HPDE6-E6E7 (cell line): ENCODE data around the gene HNRNPU.

Source experiments
- DNase-seq: peaks from one replicate; pipeline ENCODE4 v3.0.0; 2011; ENCODE audit warnings: missing footprints; ENCODE audit errors: extremely low spot score

Gene HNRNPU

DNA sequence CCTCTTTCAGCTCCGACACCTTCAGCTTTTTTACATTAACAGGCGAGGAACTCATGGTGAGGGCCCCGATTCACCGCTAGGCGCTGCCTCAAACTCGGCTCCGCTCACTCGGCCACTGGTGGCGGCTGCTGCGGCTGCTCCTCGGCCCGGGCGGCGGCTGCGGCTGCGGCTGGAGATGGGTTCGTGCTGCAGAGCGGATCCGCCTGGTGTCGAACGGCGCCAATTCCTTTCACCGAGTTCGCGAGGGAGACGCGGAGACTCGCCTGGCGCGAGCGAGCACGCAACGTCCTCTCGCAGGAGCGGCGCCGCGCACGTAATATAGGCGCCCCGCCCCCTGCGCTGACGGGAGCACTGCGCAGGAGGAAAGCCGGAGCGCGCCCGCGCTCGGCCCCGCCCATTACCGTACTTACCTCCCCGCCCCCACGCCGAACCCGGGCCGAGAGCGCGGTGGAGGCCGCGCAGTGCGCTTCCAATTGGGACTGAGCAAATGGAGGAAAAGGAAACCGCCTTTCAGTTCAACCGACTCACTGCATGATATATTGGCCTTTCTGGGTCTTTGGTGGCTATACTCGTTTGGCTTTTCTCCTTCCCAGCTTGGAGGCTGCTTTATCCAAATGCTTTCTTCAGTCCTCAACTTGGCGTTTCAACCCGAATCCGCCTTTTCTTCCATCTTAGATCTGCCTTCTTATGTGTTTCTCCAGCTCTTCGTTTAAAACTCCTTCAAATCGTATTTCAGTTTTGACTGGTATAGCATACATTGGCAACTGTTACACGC, at the start of gene HNRNPU:
HNRNPU (minus strand) TSS at position 291 of the 775 bp plus-strand sequence; CDS start at position 55, 236 bp downstream.
- peak; percentile 71 for DNase-seq

- no peak for DNase-seq
Observed at GRCh38 chr1:244913806-244914205, 49.5 kb upstream of the HNRNPU start.

- no peak for DNase-seq
Observed at GRCh38 chr1:244904119-244904518, 39.8 kb upstream of the HNRNPU start.

DNA sequence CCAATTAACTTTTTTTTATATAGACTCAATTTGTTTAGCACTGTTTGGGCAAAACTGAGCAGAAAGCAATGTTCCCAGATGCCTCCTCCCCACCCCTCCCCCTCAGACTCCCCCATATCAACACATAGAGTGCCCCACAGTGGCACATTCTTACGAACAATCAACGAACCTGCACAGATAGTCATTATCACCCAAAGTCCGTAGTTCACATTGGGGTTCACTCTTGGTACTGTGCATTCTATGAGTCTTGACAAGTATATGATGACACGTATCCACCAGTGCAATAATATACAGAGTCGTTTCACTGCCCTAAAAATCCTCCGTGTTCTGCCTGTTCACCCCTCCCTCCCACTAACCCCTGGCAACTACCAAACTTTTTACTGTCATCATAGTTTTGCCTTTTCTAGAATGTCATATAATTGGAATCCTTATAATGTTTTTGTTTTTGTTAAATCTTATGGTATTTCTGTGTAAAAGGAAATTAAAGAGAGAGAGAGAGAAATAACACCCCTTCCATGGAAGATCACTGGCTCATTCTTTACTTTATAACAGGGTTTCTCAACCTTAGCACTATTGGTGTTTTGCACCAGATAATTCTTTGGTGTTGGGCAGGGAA, 37.2 kb upstream of the HNRNPU start:
- no peak for DNase-seq

DNA sequence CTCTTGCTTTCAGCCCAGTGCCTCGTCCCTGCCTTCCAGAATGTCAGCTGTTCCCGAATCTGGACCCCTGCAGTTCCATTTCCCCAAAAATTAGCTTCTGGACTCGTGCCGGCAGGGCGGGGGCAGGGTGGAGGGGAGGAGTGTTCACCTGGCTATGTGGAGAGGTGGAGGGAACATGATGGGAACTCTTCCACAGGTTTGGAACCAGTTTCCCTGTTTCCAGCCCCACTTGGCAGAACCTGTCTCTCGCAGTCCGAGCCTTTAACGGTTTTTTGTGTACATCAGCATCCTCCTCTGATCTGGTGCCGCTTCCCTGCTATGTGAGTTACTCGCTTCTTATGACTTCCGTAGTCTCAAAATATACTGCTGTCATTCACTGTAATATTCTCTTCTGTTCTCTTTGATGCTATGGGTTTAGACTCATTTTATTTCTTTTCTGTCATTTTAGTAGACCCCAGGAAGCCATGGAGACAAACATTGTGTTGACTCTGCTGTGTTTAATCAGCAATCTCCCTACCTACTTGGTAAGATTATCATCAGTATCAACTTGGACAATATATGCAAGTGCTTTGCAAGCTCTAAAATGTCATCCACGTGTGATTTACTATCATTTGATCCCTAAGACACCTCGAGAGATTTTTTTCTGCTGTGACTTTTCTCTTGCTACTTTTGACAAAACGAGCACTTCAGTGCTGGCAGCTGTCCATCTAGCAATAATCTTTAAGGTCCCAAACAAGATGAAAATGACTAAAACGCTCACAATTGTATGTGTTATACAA, 33.3 kb upstream of the HNRNPU start:
- DNase-seq = no peak

- no peak for DNase-seq
Observed at GRCh38 chr1:244896550-244896949, 32.2 kb upstream of the HNRNPU start.

DNA sequence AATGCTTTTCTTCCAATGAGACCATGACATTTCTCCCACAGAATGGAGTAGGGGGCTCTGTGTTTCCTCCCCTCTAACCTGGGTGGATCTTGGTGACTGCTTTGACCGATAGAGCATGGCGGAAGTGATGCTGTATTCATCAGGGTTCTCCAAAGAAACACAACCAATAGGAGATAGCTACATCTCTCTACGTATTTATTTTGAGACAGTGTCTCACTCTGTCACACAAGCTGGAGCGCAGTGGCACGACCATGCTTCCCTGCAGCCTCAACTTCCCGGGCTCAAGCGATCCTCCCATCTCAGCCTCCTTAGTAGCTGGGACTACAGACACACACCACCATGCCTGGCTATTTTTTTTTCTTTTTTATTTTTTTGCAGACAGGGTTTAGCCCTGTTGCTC, 29.5 kb upstream of the HNRNPU start:
- DNase-seq = no peak

- no peak for DNase-seq
Observed at GRCh38 chr1:244887281-244887680, 22.9 kb upstream of the HNRNPU start.

DNA sequence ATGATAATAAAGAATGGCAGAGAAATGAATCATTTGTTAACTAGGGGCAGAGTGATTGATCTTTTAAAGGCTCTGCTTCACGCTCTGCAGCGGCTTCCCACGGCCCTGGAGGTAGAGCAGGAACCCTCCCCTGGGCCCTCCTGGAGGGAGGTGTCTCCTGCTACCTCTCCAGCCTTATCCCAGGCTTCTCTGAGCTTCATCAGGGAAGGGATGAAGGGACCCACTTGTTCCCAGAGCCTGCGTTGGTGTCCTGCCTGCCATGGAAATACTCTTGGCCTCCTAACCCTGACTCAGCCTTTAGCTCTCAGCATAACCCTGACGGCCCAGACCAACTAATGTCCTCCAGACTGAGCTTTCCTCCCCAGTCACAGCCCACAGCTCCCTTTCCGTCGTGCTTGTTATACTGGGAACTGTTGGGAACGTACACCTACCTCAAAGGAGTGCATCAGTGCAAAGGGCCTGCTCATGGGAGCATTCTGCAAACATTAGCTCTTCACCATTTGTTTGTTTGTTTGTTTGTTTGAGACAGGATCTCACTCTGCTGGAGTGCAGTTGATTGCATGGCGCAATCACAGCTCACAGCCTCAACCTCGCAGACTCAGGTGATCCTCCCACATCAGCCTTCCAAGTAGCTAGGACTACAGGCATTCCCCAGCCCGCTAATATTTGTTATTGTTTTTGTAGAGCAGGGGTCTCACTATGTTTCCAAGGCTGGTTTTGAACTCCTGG, 17.4 kb upstream of the HNRNPU start:
- no peak for DNase-seq

DNA sequence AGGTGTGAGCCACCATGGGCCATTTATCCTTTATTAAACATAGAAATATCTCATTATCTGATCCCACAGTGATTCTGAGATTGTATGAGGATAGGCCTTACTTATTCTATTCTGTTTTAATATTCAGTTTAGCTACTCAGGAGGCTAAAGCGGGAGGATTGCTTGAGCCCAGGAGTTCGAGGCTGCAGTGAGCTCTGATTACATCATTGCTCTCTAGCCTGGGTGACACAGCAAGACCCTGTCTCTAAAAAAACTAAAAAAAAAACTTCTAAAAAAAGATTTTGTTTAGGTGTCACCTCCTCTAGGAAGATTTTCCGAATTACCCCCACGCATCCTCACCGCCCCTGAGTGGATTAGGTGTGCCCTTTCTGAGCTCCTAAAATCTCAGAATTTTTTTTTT, 14.3 kb upstream of the HNRNPU start:
- no peak for DNase-seq

DNA sequence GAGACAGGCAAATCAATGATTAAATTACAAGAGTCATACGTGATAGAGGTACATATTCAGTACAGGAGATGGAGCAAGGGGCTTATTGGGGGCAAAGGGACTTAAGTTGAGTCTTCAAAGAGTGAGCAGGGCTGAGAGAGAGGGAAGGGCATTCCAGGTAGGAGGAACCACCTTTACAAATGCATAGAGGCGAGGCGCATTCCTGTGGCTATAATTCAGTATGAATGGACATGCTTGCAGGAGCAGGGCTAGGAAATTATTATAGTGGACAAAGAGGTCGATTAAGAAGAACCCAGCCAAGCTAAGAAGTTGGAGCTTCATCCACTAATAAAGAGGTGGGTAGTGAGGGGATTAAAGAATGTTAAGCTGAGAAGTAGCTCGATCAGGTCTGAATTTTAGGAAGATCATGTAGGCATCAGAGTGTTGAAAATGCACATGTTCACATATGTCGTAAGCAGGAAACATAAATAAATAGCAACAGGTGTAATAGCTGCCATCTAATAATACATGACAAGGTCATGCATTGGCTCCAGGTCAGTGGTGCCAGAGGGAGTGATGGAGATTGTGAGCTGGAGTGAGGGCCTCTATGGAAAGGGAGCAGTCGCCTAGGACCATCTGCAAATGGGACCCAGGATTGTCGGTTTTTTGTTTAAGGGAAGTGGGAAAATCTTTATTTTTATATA, 12.0 kb upstream of the HNRNPU start:
- DNase-seq = no peak

DNA sequence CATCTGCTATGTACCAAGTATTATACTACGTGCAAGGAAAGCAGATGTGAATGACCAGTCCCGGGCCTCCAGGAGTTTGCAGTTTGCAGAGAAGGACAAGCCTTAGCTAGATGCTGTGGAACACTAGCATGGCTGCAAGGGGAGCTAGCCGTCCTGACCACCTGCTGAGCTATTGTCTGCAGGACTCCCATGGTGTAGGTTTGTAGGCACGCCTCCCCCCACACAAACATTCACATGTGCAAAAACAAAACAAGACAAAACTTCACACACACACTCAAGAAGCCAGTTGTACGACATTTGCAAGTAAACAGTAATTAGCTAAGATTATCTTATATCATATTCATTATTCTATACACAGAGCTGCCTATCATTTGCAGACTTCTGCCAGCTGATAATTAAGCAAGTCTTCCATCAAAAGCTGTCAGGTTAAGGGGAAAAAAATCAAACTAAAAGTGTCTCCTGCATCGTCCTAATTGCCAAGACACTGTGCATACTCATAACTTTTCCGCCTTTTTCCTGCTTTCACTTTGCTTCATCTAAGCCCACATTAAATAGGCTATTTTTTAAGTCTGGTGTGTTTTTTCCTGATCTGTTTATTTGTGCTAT, 10.7 kb upstream of the HNRNPU start:
- DNase-seq = no peak

- DNase-seq = no peak
Observed at GRCh38 chr1:244869950-244870349, 5.6 kb upstream of the HNRNPU start.

- no peak for DNase-seq
Observed at GRCh38 chr1:244869364-244869827, 5.1 kb upstream of the HNRNPU start.

- no peak for DNase-seq
Observed at GRCh38 chr1:244868484-244869363, 4.4 kb upstream of the HNRNPU start.

- no peak for DNase-seq
Observed at GRCh38 chr1:244866355-244866754, 2.0 kb upstream of the HNRNPU start.

DNA sequence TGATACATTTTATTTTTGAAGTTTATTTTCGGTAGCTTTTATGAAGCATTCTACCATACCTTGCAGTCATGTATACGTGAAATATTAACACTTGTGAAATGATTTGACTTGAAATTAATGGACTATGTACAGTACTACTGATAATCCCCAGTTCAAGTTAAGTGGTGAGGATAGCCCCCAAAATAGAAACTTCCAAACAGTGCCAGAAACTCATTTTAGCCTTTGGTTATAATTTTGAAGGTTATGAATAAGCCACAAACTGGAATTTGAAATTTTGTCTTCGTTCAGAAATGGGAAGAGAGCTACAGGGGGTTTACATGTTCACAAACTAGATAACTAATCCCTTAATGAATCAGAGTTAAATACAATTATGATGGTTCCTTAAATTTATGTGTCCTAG, 1.5 kb upstream of the HNRNPU start:
- DNase-seq = no peak

DNA sequence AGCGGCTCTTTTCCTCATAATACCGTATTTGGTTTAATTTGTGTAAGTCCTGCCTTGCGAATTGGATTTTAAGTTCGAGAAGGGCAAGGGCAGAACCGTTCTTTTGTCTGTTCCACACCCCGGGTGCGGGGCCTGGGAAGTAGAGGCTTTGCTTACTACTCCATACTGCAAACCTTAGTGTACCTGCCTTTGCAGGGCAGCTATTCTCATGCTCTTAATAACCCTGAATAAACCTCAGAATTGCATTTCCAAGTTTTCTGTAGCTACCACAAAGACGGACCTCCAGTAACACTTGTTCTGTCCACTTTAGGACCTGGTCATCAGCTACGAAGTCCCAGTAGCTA, 657 bp upstream of the HNRNPU start:
- DNase-seq = no peak

- DNase-seq = peak; percentile 19
Observed at GRCh38 chr1:244863491-244864252, 671 bp downstream of the HNRNPU start.
